ENCODE measurements around the gene SPSB4.

The SPSB4 gene

DNA sequence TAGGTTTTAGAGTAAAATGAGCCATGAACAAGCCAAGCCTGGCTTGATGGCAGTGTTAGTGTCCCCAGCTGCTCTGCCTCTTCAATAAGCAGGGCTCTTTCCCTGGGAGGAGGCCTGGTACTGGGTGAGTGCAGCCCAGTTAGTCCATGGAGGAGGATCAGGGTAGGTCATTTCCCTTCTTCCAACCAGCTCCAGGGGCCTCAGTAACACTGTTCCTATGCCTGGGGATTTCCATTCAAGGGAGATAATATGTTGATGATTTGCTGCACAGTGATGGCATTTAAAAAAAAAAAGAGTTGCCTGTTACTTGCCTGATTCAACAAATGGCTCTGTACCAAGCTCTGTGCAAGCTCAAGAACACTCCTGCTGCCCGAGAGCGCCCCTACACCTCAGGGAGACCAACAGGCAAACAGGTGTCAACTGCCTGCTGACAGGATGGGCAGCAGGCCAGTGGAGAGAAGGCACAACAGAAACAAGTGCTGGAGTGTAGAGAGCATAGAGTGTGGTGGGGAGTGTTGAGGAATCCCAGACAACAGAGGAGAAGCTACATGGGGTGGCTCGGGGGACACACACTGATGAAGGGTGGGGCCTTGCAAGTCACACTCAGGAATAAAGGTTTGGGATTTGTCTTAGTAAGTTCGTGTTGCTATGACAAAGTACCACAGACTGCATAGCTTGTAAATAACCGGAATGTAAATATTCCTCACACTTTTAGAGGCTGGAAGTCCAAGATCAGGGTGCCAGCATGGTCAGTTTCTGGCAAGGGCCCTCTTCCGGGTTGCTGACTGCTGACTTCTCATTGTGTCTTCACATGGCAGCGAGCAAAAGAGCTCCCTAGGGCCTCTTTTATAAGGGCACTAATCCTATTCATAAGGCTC, 101.9 kb downstream of the SPSB4 start:
- H3K27me3 Mint-ChIP-seq, result peaks cover 20 to 66% of the 10 kb centered on the region in 2 donors
- DNase-seq (no peak), ATAC-seq (replicated peaks) (no peak)
- H3K4me1 Mint-ChIP-seq (ENCODE audit: low read depth in 2 of 2), result peaks cover 0 to 2% of the 10 kb centered on the region in 2 donors
- no peaks in the 10 kb centered on the region for H3K9me3 Mint-ChIP-seq
- no peaks in the 10 kb centered on the region for H3K36me3 Mint-ChIP-seq (ENCODE audit: insufficient read depth)
- no peak overlapping the region for H3K4me3 Mint-ChIP-seq
- no peak overlapping the region for H3K27ac Mint-ChIP-seq

DNA sequence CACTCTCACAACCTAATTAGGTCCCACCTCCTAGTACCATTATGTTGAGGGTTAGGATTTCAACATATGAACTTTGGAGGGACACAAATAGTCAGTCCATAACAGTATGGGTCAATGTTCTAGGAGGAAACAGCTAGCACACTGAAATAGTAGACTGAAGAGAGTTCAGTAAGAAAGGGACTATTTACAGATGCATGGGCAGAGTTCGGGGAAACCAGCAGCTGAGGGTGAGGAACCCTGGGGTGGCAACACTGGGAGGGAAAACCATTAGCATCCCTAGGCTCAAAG, 102.5 kb downstream of the SPSB4 start:
- H3K4me3 Mint-ChIP-seq, result no peak overlapping the region
- no peak overlapping the region for H3K27ac Mint-ChIP-seq
- peaks cover 0 to under 1% of the 10 kb centered on the region in 2 donors for H3K9me3 Mint-ChIP-seq
- peaks cover 18 to 66% of the 10 kb centered on the region in 2 donors for H3K27me3 Mint-ChIP-seq
- DNase-seq (no peak), ATAC-seq (replicated peaks) (no peak)
- H3K36me3 Mint-ChIP-seq (ENCODE audit: insufficient read depth), result no peaks in the 10 kb centered on the region
- H3K4me1 Mint-ChIP-seq (ENCODE audit: low read depth in 2 of 2), result peaks cover 0 to 2% of the 10 kb centered on the region in 2 donors

DNA sequence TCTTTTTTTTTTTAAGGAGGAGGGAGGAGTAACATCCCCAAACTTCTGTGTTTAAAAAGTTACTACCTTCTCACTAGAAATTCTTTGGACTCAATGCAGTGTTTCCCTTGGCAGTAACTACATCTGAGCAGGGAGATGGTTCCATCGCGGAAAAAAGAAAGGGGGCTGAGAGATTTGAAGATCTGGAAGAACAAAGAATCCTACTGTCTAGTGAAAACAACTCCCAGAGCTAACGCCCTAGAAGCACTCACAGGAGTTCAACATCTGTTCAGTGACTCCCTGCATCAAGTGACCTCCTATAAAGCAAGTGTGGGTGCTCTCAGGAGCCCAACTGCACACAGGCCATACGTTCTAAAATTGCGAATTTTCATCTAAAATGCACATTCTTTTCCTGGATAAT, 113.7 kb downstream of the SPSB4 start:
- no peak overlapping the region for H3K27ac Mint-ChIP-seq
- H3K4me1 Mint-ChIP-seq (ENCODE audit: low read depth in 2 of 2), result no peaks in the 10 kb centered on the region
- peaks cover 0 to 3% of the 10 kb centered on the region in 2 donors for H3K9me3 Mint-ChIP-seq
- H3K4me3 Mint-ChIP-seq, result no peak overlapping the region
- ATAC-seq (replicated peaks), result no peak
- H3K36me3 Mint-ChIP-seq (ENCODE audit: insufficient read depth), result no peaks in the 10 kb centered on the region
- DNase-seq, result no peak
- peaks cover 20 to 24% of the 10 kb centered on the region in 2 donors for H3K27me3 Mint-ChIP-seq

DNA sequence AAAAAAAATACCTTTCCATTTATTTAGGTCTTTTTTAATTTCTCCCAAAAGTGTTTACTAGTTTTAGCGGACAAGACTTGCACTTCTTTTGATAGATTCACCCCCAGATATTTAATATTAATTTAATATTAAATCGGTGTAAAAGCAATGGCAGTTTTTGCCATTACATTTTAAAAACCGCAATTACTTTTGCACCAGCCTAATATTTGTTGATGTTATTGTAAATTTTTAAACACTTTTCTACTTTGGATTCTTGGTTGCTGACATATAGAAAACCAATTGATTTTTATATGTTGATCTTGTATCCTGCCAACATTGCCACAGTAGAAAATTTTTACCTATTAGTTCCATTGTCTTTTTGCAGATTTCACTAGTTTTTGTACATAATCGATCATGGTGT, 116.5 kb downstream of the SPSB4 start:
- Mint-ChIP-seq H3K36me3 (ENCODE audit: insufficient read depth) (no peaks in the 10 kb centered on the region), H3K4me3 (no peak overlapping the region), H3K27ac (no peak overlapping the region), H3K27me3 (peaks cover 8 to 43% of the 10 kb centered on the region in 2 donors), H3K4me1 (ENCODE audit: low read depth in 2 of 2) (no peaks in the 10 kb centered on the region), H3K9me3 (no peaks in the 10 kb centered on the region)
- DNase-seq, result no peak
- no peak for ATAC-seq (replicated peaks)

DNA sequence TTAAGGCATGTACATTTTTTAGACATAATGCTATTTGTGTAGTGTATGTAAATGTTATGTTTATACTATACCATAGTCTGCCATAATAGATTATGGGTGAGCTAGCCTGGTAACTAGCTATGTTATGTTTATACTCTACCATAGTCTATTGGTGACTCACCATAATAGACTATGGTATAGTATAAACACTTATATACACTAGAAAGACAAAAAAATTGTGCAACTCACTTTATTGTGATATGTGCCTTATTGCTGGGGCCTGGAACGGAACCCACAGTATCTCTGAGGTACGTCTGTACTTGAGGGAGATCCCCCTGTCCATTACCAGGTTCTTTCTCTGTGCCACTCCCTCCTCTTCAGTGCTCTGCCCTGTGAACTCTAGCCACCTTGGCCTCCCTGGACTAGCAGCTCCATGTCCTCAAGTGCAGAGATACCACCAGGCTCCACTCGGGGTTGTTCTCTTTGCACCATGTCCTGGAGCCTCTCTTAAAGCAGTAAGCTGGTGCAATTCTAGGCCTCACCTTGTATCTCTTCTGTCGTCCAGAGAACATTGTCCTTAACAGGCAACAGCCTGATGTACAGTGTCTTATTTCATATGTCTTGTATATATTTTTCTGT, 119.6 kb downstream of the SPSB4 start:
- H3K36me3 Mint-ChIP-seq (ENCODE audit: insufficient read depth), result no peaks in the 10 kb centered on the region

DNA sequence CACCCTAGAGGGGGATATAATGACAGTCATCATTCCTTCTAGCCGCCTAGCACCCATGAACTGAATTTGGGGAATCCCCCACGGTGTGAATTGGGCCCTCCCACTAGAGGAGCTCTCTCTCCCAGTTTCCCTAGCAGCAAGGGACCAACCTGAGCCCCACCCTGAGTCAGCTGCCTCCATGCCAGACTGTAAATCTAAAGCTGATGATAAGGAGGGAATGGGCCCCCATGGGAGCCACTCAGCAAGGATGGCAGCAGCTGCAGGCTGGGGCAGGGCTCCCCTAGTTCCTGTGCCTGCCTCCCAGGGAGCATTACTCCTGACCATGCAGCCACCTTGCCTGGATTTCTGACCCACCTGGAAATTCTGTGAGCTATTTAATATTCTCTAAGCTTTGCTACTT, 123.5 kb downstream of the SPSB4 start:
- ATAC-seq (replicated peaks), result no peak
- DNase-seq, result no peak
- H3K9me3 Mint-ChIP-seq, result no peaks in the 10 kb centered on the region
- H3K4me1 Mint-ChIP-seq (ENCODE audit: low read depth in 2 of 2), result no peaks in the 10 kb centered on the region
- H3K27me3 Mint-ChIP-seq, result peaks cover 32 to 55% of the 10 kb centered on the region in 2 donors
- no peaks in the 10 kb centered on the region for H3K36me3 Mint-ChIP-seq (ENCODE audit: insufficient read depth)
- H3K27ac Mint-ChIP-seq, result no peak overlapping the region
- no peak overlapping the region for H3K4me3 Mint-ChIP-seq

More for the DNA sequence above, 119.6 kb downstream of the SPSB4 start:
- H3K4me3 Mint-ChIP-seq, result no peak overlapping the region
- H3K9me3 Mint-ChIP-seq, result no peaks in the 10 kb centered on the region
- ATAC-seq (replicated peaks), result no peak
- no peaks in the 10 kb centered on the region for H3K4me1 Mint-ChIP-seq (ENCODE audit: low read depth in 2 of 2)
- no peak for DNase-seq
- peaks cover 22 to 50% of the 10 kb centered on the region in 2 donors for H3K27me3 Mint-ChIP-seq
- no peak overlapping the region for H3K27ac Mint-ChIP-seq

DNA sequence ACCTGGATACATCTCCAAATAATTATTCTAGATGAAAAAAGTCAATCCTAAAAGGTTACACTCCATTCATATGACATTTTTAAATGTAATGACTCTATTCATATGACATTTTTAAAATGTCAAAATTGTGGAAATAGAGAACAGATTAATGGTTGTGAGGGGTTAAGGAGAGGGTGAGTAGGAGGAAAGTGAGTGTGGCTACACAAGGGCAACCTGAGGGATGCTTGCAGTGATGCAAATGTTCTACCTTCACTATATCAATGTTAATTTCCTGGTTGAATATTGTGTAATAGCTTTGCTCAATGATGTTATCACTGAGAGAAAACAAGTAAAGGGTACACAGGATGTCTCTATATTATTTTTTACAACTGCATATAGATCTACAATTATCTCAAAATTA, 125.6 kb downstream of the SPSB4 start:
- Mint-ChIP-seq H3K36me3 (ENCODE audit: insufficient read depth) (no peaks in the 10 kb centered on the region), H3K9me3 (no peaks in the 10 kb centered on the region), H3K4me3 (no peak overlapping the region), H3K27me3 (peaks cover 26 to 39% of the 10 kb centered on the region in 2 donors), H3K27ac (no peak overlapping the region), H3K4me1 (ENCODE audit: low read depth in 2 of 2) (no peaks in the 10 kb centered on the region)
- DNase-seq (no peak), ATAC-seq (replicated peaks) (no peak)

DNA sequence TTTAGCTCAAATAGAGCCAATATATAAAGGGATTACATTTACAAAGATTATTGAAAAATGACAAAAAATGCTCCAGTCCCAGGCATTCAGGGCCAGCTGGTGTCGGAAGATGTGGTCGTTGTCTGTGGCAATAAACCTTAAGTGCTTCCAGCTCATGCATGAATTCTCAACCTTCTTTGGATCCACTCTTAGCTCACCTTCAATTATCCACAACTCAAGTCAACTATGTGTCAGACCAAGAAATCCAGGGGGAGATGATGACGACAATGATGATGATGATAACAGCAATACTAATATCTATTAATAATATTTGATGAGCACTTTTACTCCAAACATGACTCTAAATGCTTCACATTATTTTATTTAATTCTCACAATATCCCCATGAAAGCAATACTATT, 126.9 kb downstream of the SPSB4 start:
- H3K36me3 Mint-ChIP-seq (ENCODE audit: insufficient read depth), result no peaks in the 10 kb centered on the region
- H3K9me3 Mint-ChIP-seq, result no peaks in the 10 kb centered on the region
- ATAC-seq (replicated peaks), result no peak
- DNase-seq, result no peak
- H3K27ac Mint-ChIP-seq, result no peak overlapping the region
- no peak overlapping the region for H3K4me3 Mint-ChIP-seq
- H3K27me3 Mint-ChIP-seq, result peaks cover 26 to 44% of the 10 kb centered on the region in 2 donors
- no peaks in the 10 kb centered on the region for H3K4me1 Mint-ChIP-seq (ENCODE audit: low read depth in 2 of 2)

DNA sequence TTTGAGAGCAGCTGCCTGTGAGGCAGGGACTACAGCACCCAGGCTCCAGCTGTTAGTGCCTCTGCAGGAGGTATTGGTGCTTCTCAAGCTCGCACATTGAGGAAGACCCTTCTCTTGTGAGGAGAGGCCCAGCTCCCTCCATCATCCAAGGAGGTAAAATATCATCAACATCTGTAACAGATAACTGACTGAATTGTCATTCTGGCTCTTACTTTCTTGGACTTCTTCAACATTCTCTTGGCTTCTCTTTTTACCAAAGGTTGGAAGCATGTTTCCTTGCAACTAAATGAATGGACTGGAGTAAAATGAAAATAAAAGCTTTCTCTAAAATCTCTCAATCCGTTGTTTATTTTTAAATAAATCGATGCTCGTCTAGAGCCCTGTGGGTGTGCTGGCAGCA, 127.4 kb downstream of the SPSB4 start:
- Mint-ChIP-seq H3K27me3 (peaks cover 26 to 44% of the 10 kb centered on the region in 2 donors), H3K4me3 (no peak overlapping the region), H3K27ac (no peak overlapping the region), H3K9me3 (no peaks in the 10 kb centered on the region), H3K4me1 (ENCODE audit: low read depth in 2 of 2) (no peaks in the 10 kb centered on the region), H3K36me3 (ENCODE audit: insufficient read depth) (no peaks in the 10 kb centered on the region)
- DNase-seq (no peak), ATAC-seq (replicated peaks) (no peak)

DNA sequence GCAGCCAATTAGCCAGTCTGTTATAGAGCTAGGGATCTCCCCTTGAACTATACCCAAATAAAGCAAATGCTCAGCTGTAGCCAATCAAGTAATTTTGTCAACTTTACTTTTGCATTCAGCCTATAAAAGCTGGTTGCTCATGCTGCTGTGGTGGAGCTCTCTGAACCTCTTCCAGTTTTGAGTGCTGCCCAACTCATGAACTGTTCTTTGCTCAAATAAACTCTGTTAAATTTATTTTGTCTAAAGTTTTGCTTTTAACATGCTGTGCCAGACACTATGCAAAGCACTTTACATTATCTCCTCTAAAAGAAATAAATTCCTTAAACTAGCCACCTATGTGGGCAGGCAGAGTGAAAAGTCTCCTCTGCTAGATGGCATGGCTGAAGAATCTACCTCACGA, 128.8 kb downstream of the SPSB4 start:
- no peaks in the 10 kb centered on the region for H3K4me1 Mint-ChIP-seq (ENCODE audit: low read depth in 2 of 2)
- H3K27ac Mint-ChIP-seq, result no peak overlapping the region
- no peak overlapping the region for H3K4me3 Mint-ChIP-seq
- no peaks in the 10 kb centered on the region for H3K36me3 Mint-ChIP-seq (ENCODE audit: insufficient read depth)
- H3K27me3 Mint-ChIP-seq, result peaks cover 14 to 31% of the 10 kb centered on the region in 2 donors
- ATAC-seq (replicated peaks), result no peak
- no peaks in the 10 kb centered on the region for H3K9me3 Mint-ChIP-seq
- DNase-seq, result no peak

DNA sequence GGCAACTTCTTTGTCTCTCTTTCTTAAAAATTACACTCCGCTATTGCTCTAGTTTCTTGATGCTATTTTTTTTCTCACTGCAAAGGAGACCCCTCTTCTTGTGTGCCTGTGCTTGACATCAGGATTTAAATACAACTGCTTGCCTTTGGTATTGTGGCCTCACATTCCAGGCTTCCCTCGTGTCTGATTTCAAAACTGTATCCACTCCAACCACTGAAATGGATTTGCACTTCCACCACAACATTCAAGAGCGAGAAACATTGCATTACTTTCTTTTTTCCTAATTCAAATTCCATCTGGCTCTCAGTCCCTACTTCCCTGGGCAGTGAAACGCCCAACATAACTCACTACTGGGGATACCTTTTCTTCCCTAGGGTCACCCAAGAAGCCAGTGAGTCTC, 130.0 kb downstream of the SPSB4 start:
- no peak overlapping the region for H3K27ac Mint-ChIP-seq
- no peak overlapping the region for H3K4me3 Mint-ChIP-seq
- H3K9me3 Mint-ChIP-seq, result no peaks in the 10 kb centered on the region
- H3K36me3 Mint-ChIP-seq (ENCODE audit: insufficient read depth), result no peaks in the 10 kb centered on the region
- peaks cover 10 to 27% of the 10 kb centered on the region in 2 donors for H3K27me3 Mint-ChIP-seq
- DNase-seq, result no peak
- H3K4me1 Mint-ChIP-seq (ENCODE audit: low read depth in 2 of 2), result no peaks in the 10 kb centered on the region
- no peak for ATAC-seq (replicated peaks)

DNA sequence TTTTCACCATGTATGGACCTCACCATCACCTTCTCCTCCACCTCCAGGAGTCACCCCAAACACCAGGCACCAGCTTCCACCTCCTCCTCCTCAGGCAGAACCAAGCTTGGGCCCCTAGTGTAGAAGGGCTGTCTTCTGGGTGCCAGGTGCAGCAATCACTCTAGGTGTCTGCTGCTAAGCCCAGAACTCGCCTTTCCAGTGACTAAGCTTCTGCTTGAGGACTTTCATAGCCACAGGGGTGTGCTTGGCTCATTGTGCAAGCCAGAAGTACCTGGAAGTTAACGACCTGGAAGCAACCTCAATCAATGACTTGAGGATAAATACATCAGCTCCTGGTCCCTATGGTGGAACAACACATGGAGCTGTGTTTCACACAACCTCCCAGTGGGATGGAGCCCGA, 130.7 kb downstream of the SPSB4 start:
- DNase-seq (no peak), ATAC-seq (replicated peaks) (no peak)
- Mint-ChIP-seq H3K27ac (no peak overlapping the region), H3K4me1 (ENCODE audit: low read depth in 2 of 2) (no peaks in the 10 kb centered on the region), H3K4me3 (no peak overlapping the region), H3K27me3 (peaks cover 10 to 27% of the 10 kb centered on the region in 2 donors), H3K9me3 (no peaks in the 10 kb centered on the region), H3K36me3 (ENCODE audit: insufficient read depth) (no peaks in the 10 kb centered on the region)

DNA sequence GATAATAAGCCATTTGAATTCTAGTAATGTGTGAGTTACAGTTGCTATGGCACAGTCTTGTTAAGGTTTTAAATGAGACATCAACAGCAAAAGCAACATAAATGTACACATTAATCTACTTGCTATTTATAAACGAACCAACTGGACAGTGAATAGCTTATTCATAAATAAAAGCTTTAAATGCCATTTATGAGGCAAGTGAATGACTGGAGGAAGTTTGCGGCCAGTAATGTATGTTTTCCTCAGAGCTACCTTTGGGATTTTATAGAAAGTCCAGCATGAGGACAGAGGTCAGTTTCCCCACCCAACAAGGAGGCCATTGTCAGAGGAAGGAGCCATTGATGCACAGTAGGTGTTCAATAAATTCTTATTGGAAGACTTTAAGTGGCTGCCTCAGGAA, 132.5 kb downstream of the SPSB4 start:
- Mint-ChIP-seq H3K36me3 (ENCODE audit: insufficient read depth) (no peaks in the 10 kb centered on the region), H3K4me1 (ENCODE audit: low read depth in 2 of 2) (no peaks in the 10 kb centered on the region), H3K27me3 (peaks cover 0 to 27% of the 10 kb centered on the region in 2 donors), H3K4me3 (no peak overlapping the region), H3K27ac (no peak overlapping the region), H3K9me3 (no peaks in the 10 kb centered on the region)
- ATAC-seq (replicated peaks) (no peak), DNase-seq (no peak)

DNA sequence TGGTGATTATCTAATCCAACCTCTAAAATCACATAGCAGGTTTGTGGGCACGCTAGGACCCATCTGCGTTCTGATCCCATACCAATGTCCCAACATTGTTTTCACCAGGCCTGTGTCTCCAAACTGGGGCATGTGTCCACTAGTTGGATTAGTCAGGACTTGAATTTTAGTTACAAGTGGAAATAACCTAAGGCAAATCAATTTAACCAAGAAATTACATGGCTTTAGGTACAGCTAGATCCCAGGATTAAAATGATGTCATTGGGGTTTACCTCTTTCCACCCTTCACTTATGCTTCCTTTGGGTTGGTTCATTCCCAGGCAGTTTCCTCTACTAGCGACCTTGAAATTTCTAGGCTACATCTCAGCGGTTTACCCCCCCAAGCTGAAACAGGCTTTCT, 133.3 kb downstream of the SPSB4 start:
- Mint-ChIP-seq H3K27ac (no peak overlapping the region), H3K36me3 (ENCODE audit: insufficient read depth) (no peaks in the 10 kb centered on the region), H3K27me3 (peaks cover 0 to 27% of the 10 kb centered on the region in 2 donors), H3K4me1 (ENCODE audit: low read depth in 2 of 2) (no peaks in the 10 kb centered on the region), H3K4me3 (no peak overlapping the region), H3K9me3 (no peaks in the 10 kb centered on the region)
- no peak for ATAC-seq (replicated peaks)
- no peak for DNase-seq

Data from effector memory CD8-positive, alpha-beta T cell (primary cell).